GM12892 (cell line): ENCODE measurements around the gene SLC22A12.

ENCODE experiments used
- DNase-seq: peaks from one replicate; pipeline ENCODE4 v3.0.0; 2011; ENCODE audit not compliant: insufficient read length
- FAIRE-seq: peaks from 2 replicates; lab custom pipeline; 2011; peaks lifted over from hg19 to GRCh38; lab: Jason Lieb, UNC
- POLR2A ChIP-seq: IDR thresholded peaks from 2 replicates; pipeline ENCODE4 v1.6.1; 2011; ENCODE audit warnings: low read depth, low read length, control low read depth
- POLR2AphosphoS5 ChIP-seq: IDR thresholded peaks from 2 replicates; pipeline ENCODE4 v1.6.1; 2011; ENCODE audit warnings: low read depth, low read length, control low read depth
- TAF1 ChIP-seq: IDR thresholded peaks from 2 replicates; pipeline ENCODE4 v1.6.1; 2011; ENCODE audit warnings: low read depth, mild to moderate bottlenecking, control low read depth, low read length, borderline replicate concordance

The SLC22A12 gene

DNA sequence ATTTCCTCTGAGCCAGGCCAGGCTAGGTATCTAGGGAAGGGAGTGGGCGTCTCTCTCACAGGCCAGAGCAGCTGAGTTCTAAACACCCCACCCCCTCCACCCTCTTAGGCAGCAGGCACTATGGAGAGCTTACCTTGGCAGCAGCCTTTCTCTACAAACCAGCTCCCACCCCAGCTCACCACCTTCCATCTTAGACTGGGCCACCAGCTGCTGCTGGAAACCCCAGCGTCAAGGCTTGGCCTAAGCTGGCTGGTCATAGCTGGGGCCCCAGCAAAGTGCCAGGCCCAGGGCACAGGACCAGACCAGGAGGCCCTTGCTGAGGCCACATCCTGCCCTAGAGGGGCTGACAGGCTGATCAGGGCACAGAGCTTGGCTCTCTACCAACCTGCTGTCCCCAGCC, 20.2 kb downstream of the SLC22A12 start:
- DNase-seq (no peak), FAIRE-seq (no peak)
- no peak for TF ChIP-seq TAF1
- TF ChIP-seq POLR2A, result no peak
- no peak for TF ChIP-seq POLR2AphosphoS5

DNA sequence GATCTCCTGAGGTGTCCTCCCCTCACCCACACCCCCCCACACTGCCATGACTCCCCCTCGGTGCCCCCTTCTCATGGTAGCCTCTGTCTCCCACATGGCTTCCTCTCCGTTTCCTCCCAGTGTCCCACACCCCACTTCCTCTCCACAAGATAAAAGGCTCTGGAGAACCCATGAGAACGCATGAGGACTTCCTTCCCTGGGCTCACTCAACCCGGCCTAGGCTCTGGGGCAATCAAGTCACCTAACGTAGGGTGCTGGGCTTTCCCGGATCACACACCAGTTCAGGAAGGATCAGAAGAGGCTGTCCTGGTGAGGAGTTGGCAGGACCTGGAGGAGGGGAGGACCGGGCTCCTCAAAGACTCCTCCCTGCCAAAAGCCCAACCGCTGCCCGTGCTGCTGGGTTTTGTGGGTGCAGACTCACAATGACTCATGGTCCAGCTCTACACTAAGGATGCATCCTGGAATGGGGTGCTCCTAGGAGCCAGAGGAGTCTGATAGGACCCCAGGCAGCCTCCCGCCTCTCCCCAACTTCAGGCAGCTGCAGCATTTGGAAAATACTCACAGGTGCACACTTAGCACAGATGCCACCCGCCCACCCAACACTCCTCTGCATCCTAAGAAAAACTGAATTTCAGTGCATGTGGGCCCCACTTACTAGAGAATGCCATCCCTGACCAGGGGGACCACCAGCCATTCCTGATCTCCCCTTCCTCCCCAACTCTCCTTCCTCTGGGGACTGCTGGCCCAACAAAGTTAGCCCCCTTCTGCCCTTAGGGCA, 21.0 kb downstream of the SLC22A12 start:
- FAIRE-seq (no peak), DNase-seq (no peak)
- TF ChIP-seq POLR2AphosphoS5 (no peak), POLR2A (no peak), TAF1 (no peak)

DNA sequence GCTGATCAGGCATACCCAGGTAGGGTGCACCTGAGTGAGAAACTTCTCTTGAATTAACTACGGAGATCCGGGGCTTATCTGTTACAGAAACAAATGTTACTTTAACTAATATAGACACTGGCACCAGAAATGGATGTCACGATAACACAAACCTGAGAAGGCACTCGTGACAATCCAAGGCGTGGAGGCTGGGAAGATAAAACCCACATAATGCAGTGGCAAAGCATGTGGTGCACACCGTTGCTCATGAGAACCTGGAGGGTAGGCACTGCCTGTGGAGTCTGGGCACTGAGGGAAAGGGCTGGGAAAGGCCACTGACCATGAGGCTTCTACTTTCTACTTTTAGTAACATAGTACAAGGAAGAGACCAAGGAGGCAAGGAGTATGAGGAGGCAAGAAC, 22.6 kb downstream of the SLC22A12 start:
- FAIRE-seq (no peak), DNase-seq (no peak)
- TF ChIP-seq TAF1 (no peak), POLR2A (no peak), POLR2AphosphoS5 (no peak)

DNA sequence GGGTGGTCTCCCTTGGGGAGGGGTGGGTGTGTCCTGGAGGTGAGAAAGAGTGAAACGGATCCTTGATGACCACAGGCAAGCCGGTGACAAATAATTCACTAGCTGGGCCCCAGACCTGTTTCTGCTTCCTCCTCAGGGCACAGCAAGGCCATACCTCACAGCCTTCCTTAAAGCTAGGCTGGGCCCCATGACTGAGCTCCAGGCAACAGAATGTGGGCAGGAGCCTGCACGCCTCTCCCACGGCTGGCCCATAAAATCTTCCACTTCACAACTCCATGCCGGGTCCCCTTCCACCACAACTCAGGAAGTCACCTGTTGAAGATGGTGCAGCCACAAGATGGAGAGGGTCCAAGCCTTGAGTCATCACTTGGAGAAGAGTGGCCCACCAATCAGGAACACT, 23.9 kb downstream of the SLC22A12 start:
- TF ChIP-seq POLR2AphosphoS5 (no peak), TAF1 (no peak), POLR2A (no peak)
- DNase-seq, result no peak
- no peak for FAIRE-seq

DNA sequence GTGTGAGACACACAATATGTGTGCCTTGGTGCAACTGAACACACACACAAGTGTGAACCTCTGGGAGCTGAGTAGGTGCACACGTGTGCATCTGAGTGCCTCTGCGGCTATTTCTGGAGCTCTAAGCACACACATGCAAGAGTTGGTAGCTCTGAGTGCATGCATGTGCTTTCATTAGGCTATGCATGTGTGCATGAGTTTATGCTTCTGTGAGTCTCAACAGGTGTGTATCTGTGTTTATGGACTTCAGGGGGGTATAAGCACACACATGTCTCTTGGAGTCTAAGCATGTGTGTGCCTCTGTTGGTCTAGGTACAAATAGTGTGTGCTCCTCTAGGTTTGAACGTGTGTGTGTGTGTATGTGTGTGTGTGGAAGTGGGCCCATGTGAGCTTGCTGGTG, 25.8 kb downstream of the SLC22A12 start:
- TF ChIP-seq TAF1 (no peak), POLR2AphosphoS5 (no peak), POLR2A (no peak)
- DNase-seq, result no peak
- FAIRE-seq, result no peak

DNA sequence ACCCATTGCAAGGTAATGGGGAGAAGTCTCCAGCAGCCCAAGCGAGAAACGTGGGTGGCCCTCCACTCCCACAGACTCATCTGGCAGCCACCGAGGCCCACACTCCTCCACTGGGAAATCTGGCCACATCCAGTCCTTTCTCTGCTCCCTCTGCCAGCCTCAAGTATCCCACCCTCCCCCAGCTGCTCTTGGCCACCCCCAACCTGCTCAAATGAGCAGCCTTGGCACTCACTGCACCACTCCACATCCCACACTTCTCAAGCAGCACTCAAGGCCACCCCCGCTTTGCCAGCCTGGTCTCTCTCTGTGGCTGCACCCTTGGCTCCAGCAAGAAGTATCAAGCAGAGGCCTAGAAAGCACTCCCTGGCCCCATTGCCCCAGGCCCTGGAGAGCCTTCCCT, 28.2 kb downstream of the SLC22A12 start:
- no peak for DNase-seq
- no peak for FAIRE-seq
- TF ChIP-seq POLR2A (no peak), POLR2AphosphoS5 (no peak), TAF1 (no peak)

DNA sequence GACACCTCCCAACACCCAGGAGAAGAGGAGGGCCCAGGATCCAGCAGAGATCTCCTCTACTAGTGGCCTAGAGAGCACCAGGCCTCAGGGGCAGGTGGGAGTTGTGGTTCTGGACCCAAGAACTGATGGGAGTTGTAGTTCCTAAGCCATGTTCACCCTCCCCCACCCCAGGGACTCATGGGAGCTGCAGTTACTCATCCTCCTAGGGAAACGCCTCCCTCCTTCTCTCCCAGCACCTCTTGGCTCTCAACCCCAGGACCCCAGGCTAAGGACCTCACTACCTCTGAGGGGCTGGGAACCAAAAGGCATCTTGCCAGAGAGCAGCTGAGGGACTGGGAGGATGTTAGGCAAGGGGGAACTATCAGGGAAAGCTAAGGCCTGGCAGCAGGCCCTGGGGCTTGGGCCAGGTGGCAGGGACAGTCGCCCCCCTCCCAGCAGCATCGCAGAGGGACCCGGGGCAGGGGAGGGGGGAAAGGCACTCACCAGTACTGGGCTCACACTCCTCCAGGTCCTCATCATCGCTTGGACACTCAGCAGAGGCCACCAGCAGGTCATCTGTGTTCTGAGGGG, 28.9 kb downstream of the SLC22A12 start:
- TF ChIP-seq TAF1 (no peak), POLR2A (no peak), POLR2AphosphoS5 (no peak)
- DNase-seq, result no peak
- no peak for FAIRE-seq

DNA sequence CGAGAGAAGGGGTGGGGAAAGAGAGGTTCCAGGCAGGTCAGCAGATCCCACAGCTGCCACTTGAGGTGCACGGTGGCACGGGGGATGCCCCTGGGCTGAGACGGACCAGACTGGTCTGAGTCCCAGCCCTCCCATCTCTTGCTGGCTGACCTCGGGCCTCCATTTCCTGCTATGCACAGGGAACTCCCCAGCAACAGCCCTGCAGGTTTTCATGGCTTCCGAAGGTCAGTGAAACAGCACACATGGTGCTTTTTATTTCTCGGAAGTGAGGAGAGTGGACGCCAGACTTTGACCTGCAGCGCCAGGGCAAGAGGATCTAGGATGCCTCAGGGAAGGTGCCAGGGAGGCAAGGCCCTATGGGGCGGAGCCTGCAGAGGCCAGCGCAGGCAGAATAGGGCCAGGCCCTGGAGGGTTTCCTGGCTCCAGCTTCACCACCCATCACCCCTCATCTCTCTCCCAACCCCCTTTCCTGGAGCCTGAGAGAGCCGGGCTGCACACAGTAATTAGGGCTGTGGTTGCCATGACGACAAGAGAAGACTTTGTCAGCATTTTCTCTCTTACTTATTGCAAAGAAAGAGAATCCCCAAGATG, 29.5 kb downstream of the SLC22A12 start:
- DNase-seq, result no peak
- TF ChIP-seq POLR2A (no peak), TAF1 (no peak), POLR2AphosphoS5 (no peak)
- FAIRE-seq, result no peak

DNA sequence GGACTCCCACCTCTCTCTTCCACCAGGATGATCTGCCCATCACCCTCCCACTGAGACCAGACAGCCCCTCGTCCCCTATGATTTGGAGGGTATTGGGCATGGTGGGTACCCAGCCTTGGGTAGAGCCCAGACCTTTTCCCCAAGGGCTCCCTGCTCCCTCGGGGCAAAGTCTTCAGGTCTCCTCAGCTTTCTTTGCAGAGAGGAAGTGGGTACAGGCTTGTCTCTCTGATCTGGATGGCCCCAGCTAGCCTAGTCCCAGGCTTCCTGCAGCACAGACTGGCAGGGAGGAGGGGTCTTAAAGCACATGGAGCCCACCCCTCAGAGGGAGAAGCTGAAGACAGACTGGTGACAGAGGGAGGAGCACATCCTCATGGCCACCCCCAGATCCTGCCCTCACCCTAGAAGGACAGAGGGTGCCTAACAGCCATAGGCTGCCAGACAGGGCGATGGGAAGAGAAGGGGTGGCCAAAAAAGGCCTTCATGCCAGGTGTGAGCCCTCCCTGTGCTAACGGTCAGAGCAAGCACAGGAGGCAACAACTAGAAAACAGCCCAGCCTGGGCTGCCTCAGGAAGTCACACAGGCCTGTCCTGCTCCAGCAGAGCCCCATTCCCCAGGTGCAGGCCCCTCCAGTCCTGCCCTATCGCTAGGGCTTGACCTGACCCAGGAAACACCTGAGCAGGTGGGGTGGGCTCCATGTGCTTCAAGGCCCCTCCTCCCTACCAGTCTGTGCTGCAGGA, 30.4 kb downstream of the SLC22A12 start:
- no peak for DNase-seq

DNA sequence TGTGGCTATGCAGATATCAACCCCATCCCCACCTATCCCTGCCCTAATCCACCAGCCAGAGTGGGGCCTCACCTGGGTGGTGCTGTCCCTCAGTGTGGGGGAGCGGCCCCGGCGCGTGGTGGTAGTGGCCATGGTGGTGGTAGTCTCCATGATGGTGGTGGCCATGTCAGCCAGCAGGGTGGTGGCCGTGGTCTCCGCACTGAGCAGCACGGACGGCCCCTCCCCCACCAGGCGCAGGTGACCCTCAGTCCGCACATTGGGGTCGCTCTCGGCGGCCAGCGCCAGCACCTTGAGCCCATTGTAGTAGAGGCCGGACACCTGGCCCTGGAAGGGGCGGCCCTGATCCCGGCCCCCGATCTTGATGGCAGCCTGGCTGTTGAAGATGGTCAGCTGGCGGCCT, 31.7 kb downstream of the SLC22A12 start:
- no peak for TF ChIP-seq POLR2A
- TF ChIP-seq POLR2AphosphoS5, result no peak
- TF ChIP-seq TAF1, result no peak
- no peak for DNase-seq
- FAIRE-seq, result no peak

More for the DNA sequence above, 30.4 kb downstream of the SLC22A12 start:
- FAIRE-seq, result no peak
- TF ChIP-seq POLR2AphosphoS5, result no peak
- no peak for TF ChIP-seq TAF1
- no peak for TF ChIP-seq POLR2A

DNA sequence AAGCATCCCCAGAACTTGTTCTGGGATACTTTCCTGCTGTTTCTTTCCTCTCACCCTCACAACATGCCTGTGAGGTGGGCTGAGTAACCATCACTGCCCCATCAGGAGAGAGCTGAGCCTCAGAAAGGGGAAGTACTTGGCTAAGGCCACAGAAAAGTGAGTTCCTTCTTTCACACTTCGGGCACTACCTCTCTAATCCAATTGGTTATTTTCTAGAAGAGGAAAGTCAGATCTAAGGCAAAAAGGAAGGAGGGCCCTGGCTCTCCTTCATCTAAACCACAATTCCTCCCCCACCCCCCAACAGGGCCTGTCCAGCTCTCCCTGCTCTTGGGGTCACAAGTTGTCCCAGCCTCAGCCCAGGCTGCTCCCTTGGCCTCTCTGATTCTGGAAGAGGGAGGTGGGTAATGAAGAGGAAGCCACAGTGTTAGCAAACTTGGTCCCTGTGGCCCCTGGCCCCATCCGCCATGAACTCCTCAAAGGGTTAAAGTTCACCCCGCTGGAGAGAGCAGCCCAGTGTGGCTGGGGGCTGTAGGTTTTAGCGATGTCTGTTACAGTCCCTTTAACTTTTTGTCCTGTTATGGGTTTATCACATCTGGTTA, 34.0 kb downstream of the SLC22A12 start:
- FAIRE-seq, result no peak
- TF ChIP-seq POLR2AphosphoS5, result no peak
- no peak for TF ChIP-seq TAF1
- no peak for TF ChIP-seq POLR2A
- no peak for DNase-seq
